Effector memory CD8-positive, alpha-beta T cell (primary cell): ENCODE measurements around the gene DIP2B.
A peak's percentile ranks its signal among the peaks of the same experiment; 100 is the strongest.
"Not testable (repeated sequence)": the region's sequence is repeated elsewhere in the genome, so short reads cannot be mapped to it uniquely, and the experiment has no call there.

Experiments used
- ATAC-seq: fragments of 150-1000 bp; cut with Tn5 transposase; replicated peaks from 2 replicates; pipeline ENCODE4 v1.10.0; 2021; ENCODE audit warnings: mild to moderate bottlenecking, moderate library complexity
- DNase-seq, 3 experiments: peaks; one replicate each; pipeline ENCODE4 v3.0.0; 2021
- H3K27ac Mint-ChIP-seq, 2 donors: one replicate each; pipeline ENCODE4 v1.8.0; 2022; ENCODE audit warnings: mild to moderate bottlenecking in 2 of 2, mixed read lengths in 2 of 2, moderate library complexity in 2 of 2
- H3K27me3 Mint-ChIP-seq, 2 donors: one replicate each; pipeline ENCODE4 v1.8.0; 2022; ENCODE audit warnings: mixed read lengths in 2 of 2
- H3K36me3 Mint-ChIP-seq: one replicate; pipeline ENCODE4 v1.8.0; 2022; ENCODE audit warnings: mild to moderate bottlenecking, moderate library complexity, mixed read lengths; ENCODE audit not compliant: insufficient read depth
- H3K4me1 Mint-ChIP-seq, 2 donors: one replicate each; pipeline ENCODE4 v1.8.0; 2022; ENCODE audit warnings: low read depth in 2 of 2, mixed read lengths in 2 of 2
- H3K4me3 Mint-ChIP-seq, 2 donors: one replicate each; pipeline ENCODE4 v1.8.0; 2022; ENCODE audit warnings: mild to moderate bottlenecking in 2 of 2, mixed read lengths in 2 of 2, moderate library complexity in 2 of 2
- H3K9me3 Mint-ChIP-seq, 2 donors: one replicate each; pipeline ENCODE4 v1.8.0; 2022; ENCODE audit warnings: mixed read lengths in 2 of 2

The DIP2B gene

DNA sequence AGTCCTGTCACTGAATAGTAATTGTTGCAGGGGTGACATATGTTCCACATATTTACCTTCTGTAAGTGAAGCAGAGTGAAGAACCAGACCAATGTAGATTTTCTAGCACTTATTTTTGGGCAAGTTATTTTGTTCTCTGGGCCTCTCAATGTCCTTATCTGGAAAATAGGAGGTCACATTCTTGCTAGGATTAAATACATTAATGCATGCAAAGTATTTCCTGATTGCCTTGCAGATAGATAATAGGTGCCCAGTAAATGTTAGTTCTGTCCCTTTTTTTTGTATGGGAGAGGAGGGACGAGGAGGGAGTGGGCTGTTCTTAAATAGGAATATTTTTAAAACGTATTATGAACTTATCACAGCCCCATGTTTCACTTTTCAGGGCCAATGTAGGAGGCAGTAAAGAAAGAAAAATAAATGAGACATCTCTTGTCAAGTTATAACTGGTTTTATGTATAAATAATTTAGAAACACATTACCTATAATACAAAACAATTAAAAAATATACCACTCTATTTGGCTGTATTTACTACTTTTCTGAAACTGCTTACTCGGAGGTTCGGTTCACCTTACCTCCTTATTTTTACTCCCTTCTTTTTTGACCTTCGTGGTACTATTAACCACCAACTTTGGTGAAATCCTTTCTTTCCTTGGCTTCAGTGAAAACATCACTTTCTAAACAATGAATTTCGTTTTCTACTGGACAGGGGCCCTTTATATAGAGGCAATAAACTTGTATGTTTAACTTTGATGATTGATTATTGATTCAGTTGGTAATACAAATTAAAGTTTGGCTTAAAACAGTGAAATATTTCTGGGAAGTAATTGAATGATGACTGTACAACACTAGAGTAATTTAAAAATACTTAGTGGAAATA, 41.9 kb downstream of the DIP2B start:
- Mint-ChIP-seq H3K27ac (no peak overlapping the region), H3K9me3 (no peaks in the 10 kb centered on the region), H3K27me3 (no peaks in the 10 kb centered on the region), H3K4me3 (no peak overlapping the region), H3K4me1 (peaks cover 2 to 7% of the 10 kb centered on the region in 2 donors), H3K36me3 (peaks cover 2% of the 10 kb centered on the region)
- ATAC-seq (no peak), DNase-seq (no peak)

DNA sequence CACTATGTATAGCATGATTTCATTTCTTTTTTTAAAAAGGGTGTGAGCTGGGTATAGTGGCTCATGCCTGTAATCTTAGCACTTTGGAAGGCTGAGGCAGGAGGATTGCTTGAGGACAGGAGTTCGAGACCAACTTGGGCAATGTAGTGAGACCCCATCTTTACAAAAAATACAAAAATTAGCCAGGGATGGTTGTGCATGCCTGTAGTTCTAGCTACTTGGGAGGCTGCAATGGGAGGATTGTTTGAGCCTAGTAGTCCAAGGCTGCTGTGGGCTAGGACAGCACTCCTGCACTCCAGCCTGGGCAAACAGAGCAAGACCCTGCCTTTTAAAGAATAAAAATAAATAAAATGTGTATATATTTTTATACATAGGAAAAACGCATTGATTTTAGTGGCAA, 43.0 kb downstream of the DIP2B start:
- peaks cover 2 to 7% of the 10 kb centered on the region in 2 donors for H3K4me1 Mint-ChIP-seq
- no peak for ATAC-seq
- H3K4me3 Mint-ChIP-seq, result no peak overlapping the region

DNA sequence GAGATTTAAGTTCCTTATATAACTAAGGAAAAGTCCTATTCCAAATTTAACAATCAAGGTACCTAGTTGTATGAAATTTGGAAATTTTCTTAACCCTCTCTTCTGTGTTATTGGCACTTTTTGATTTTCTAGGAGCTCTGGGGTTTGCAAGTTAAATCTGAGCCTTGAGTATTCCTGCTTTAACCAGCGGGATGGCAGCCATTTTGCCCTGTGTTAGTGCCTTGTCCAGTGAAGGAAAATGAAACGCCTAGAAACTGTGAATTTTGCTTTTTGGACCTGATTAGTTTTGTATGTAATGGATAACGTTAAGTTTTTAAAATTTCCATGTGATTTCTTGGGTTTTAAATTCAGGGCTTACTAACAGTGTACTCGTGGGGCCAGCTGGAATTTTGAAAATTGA, 45.1 kb downstream of the DIP2B start:
- no peak overlapping the region for H3K27ac Mint-ChIP-seq
- H3K27me3 Mint-ChIP-seq, result no peaks in the 10 kb centered on the region
- ATAC-seq, result no peak
- H3K9me3 Mint-ChIP-seq, result no peaks in the 10 kb centered on the region
- H3K4me1 Mint-ChIP-seq, result peaks cover 7 to 21% of the 10 kb centered on the region in 2 donors
- DNase-seq, result no peak
- peaks cover 2% of the 10 kb centered on the region for H3K36me3 Mint-ChIP-seq
- H3K4me3 Mint-ChIP-seq, result no peak overlapping the region

More for the DNA sequence above, 43.0 kb downstream of the DIP2B start:
- Mint-ChIP-seq H3K36me3 (peaks cover 2% of the 10 kb centered on the region), H3K9me3 (no peaks in the 10 kb centered on the region), H3K27ac (no peak overlapping the region), H3K27me3 (no peaks in the 10 kb centered on the region)
- no peak for DNase-seq

DNA sequence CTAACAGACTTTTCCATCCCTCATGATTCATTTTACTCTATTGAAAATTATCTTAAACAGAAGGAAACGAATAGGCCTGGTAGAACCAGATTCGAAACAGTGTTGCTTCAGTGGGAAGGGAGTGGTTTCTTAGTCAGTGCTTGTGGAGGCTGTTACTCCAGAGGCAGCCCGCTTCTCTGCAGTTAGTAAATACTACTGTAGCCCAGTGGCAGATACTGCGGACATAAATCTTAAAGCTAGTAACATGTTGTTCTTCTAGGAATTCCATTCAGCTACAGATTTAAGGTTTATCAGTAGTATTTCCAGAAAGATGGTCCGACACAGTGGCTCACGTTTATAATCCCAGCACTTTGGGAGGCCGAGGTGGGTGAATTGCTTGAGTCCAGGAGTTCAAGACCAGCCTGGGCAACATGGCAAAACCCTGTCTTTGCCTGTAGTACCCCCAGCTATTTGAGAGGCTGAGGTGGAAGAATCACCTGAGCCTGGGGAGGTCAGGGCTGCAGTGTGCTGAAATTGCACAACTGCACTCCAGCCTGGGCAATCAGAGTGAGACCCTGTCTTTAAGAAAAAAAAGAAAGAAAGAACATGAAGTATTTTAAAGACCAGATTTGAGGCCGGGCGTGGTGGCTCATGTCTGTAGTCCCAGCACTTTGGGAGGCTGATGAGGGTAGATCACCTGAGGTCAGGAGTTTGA, 45.9 kb downstream of the DIP2B start:
- Mint-ChIP-seq H3K4me3 (no peak overlapping the region), H3K36me3 (peaks cover 1% of the 10 kb centered on the region), H3K27me3 (no peaks in the 10 kb centered on the region), H3K9me3 (no peaks in the 10 kb centered on the region), H3K4me1 (peaks cover 12 to 28% of the 10 kb centered on the region in 2 donors), H3K27ac (no peak overlapping the region)
- ATAC-seq (no peak), DNase-seq (no peak)

DNA sequence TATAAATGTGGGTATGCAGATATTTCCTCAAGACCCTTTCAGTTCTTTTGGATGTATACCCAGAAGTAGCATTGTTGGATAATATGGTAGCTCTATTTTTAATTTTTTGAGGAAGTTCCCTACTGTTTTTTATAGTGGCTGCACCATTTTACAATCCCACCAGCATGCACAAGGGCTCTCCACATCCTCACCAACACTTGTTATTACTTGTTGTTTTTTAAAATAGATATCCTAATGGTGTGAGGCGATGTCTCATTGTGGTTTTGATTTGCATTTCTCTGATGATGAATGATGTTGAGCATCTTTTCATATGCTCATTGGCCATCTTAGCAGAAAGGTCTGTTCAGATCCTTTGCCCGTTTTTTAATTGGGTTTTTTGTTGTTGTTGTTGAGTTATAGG, 47.1 kb downstream of the DIP2B start:
- DNase-seq (no peak), ATAC-seq (no peak)
- H3K4me1 Mint-ChIP-seq, result peaks cover 12 to 32% of the 10 kb centered on the region in 2 donors
- no peak overlapping the region for H3K27ac Mint-ChIP-seq
- H3K36me3 Mint-ChIP-seq, result no peaks in the 10 kb centered on the region
- no peaks in the 10 kb centered on the region for H3K9me3 Mint-ChIP-seq
- H3K27me3 Mint-ChIP-seq, result no peaks in the 10 kb centered on the region
- H3K4me3 Mint-ChIP-seq, result no peak overlapping the region

DNA sequence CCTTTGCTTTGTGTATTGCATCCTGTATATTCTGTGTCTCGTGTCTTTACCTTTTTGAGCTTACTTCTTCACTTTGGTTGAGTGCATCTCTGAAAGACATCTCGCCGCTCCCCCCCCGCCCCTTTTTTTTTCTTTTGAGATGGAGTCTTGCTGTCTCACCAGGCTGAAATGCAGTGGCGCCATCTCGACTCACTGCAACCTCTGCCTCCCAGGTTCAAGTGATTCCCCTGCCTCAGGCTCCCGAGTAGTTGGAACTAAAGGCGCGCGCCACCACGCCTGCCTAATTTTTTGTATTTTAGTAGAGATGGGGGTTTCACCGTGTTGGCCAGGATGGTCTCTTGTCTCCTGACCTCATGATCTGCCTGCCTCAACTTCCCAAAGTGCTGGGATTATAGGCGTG, 49.9 kb downstream of the DIP2B start:
- H3K27ac Mint-ChIP-seq, result no peak overlapping the region
- ATAC-seq (no peak), DNase-seq (no peak)
- H3K27me3 Mint-ChIP-seq, result no peaks in the 10 kb centered on the region
- H3K36me3 Mint-ChIP-seq, result peaks cover 3% of the 10 kb centered on the region
- H3K4me3 Mint-ChIP-seq, result no peak overlapping the region
- no peaks in the 10 kb centered on the region for H3K9me3 Mint-ChIP-seq
- H3K4me1 Mint-ChIP-seq, result peaks cover 12 to 32% of the 10 kb centered on the region in 2 donors

DNA sequence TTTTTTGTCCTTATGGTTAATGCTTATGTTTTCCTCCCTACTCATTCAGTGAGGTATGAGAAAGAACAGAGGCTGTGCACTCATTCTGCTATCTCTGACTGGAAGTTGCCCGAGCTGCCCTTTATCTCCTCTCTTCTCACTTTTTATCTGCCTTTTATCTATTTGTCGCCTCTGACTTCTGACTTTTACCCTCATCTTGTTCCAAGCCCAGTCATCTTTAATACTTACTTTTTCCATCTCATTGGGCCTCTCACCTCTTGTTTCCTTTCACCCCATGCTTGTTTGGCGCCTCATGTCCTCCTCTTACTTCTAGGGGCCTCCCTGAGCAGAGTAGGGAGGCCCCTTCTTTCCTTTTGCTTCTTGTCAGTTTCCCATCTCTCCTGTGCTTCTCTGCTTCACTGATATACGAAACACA, 50.7 kb downstream of the DIP2B start:
- H3K27ac Mint-ChIP-seq, result peak overlapping the region in 1 of 2 donors; percentile 1
- ATAC-seq (no peak), DNase-seq (no peak)
- H3K27me3 Mint-ChIP-seq, result no peaks in the 10 kb centered on the region
- H3K9me3 Mint-ChIP-seq, result no peaks in the 10 kb centered on the region
- no peak overlapping the region for H3K4me3 Mint-ChIP-seq
- peaks cover 12 to 32% of the 10 kb centered on the region in 2 donors for H3K4me1 Mint-ChIP-seq
- peaks cover 3% of the 10 kb centered on the region for H3K36me3 Mint-ChIP-seq

DNA sequence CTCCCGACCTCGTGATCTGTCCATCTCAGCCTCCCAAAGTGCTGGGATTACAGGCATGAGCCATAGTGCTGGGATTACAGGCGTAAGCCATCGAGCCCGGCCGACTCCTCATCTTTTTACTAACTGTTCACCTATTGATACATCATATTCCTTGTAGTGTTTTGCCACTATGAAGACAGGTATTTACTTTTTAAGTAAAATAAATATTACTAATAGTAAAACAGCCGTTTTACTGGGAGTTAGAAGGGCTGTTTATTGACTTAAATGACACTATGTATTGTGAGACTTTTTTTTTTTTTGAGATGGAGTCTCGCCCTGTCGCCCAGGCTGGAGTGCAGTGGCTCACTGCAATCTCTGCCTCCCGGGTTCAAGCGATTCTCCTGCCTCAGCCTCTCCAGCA, 51.5 kb downstream of the DIP2B start:
- Mint-ChIP-seq H3K9me3 (no peaks in the 10 kb centered on the region), H3K27ac (no peak overlapping the region), H3K27me3 (no peaks in the 10 kb centered on the region), H3K4me3 (no peak overlapping the region), H3K4me1 (peaks cover 12 to 29% of the 10 kb centered on the region in 2 donors), H3K36me3 (peaks cover 3% of the 10 kb centered on the region)
- DNase-seq (no peak), ATAC-seq (no peak)

DNA sequence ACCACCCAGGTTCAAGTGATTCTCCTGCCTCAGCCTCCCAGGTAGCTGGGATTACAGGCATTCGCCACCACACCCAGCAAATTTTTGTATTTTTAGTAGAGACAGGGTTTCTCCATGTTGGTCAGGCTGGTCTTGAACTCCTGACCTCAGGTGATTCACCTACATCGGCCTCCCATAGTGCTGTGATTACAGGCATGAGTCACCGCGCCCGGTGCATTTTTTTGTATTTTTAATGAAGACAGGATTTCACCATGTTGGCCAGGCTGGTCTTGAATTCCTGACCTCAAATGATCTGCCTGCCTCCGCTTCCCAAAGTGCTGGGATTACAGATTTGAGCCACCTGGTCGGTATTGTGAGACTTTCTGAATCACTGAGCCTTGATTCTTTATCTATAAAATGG, 52.0 kb downstream of the DIP2B start:
- ATAC-seq, H3K27ac Mint-ChIP-seq, H3K9me3 Mint-ChIP-seq, H3K36me3 Mint-ChIP-seq, H3K4me3 Mint-ChIP-seq, DNase-seq, H3K27me3 Mint-ChIP-seq: not testable (repeated sequence)
- peaks cover 9 to 27% of the 10 kb centered on the region in 2 donors for H3K4me1 Mint-ChIP-seq

DNA sequence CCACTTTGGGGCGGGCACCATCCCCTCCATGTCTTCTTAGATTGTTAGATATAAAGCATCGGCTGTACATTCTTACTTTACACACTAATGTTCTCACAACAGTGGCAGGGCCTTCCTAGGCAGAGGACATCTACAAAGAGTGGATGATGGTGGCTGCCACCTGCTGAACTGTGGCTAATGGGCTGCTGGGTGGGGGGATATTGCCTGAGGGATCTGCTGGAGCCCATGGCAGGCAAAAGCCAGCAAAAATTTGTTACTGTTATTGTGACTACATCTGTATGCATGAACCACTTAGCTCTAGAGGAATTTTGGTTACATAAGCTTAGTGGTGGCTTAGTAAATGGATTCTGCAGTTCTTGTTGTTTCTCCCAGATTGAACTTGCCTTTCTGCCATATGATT, 52.6 kb downstream of the DIP2B start:
- H3K4me1 Mint-ChIP-seq, result peaks cover 9 to 31% of the 10 kb centered on the region in 2 donors
- no peak overlapping the region for H3K4me3 Mint-ChIP-seq

DNA sequence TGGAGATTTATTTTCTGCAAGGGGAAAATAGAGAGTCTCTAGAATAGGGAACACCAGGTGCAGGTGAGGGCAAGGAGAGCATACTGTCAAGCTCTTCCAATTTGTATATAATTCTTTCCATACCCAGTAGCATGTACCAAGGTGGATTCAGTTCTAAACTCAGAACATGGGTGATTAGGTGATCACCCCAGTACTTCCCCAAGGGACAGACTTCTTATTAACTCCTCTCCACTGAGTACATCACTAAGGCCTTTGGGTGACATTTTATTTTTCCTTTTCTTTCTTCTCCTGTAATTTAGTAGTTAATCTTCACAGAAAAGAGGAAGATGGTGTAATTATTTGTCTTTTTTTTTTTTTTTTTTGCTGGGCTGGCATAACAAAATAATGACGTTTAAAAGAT, 54.2 kb downstream of the DIP2B start:
- no peak overlapping the region for H3K4me3 Mint-ChIP-seq
- no peaks in the 10 kb centered on the region for H3K9me3 Mint-ChIP-seq
- peaks cover 7 to 27% of the 10 kb centered on the region in 2 donors for H3K4me1 Mint-ChIP-seq
- H3K27me3 Mint-ChIP-seq, result no peaks in the 10 kb centered on the region
- ATAC-seq (no peak), DNase-seq (no peak)
- H3K36me3 Mint-ChIP-seq, result peaks cover 3% of the 10 kb centered on the region
- H3K27ac Mint-ChIP-seq, result no peak overlapping the region

More for the DNA sequence above, 52.6 kb downstream of the DIP2B start:
- DNase-seq, result no peak
- H3K9me3 Mint-ChIP-seq, result no peaks in the 10 kb centered on the region
- H3K27ac Mint-ChIP-seq, result peak overlapping the region in 1 of 2 donors; percentile 11
- H3K27me3 Mint-ChIP-seq, result no peaks in the 10 kb centered on the region
- no peak for ATAC-seq
- peaks cover 3% of the 10 kb centered on the region for H3K36me3 Mint-ChIP-seq

DNA sequence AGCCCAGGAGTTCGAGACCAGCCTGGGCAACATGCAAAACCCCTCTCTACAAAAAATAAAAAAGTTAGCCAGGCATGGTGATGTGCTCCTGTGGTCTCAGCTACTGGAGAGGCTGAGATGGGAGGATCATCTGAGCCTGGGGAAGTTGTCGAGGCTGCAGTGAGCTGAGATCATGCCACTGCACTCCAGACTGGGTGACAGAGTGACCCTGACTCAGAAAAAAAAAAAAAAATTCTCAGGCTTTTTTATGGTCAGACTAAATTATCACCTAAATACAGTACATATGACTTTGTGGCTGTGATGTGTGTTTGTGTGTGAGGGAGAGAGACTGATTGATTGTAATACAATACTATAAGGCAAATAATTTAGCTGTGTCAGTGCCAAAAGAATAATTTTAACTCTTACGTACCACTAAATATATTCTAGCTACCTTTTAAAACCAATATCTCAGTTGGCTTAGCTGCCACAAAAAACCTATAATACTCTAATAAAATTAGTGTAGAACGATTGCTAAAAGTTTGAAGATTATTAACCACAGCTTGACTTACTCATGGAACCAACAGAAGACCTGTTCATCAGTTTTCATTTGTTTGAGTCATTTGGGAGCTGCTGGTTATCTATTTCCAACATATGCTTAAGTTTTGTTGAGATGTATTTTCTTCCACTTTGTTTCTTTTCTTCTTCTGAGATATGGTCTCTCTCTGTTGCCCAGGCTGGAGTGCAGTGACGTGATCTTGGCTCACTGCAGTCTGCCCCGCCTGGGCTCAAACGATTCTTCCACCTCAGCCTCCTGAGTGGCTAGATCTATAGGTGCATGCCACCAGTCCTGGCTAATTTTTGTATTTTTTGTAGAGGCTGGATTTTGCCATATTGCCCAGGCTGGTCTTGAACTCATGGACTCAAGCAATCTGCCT, 58.0 kb downstream of the DIP2B start:
- H3K4me1 Mint-ChIP-seq, result peaks cover 7 to 30% of the 10 kb centered on the region in 2 donors
- H3K4me3 Mint-ChIP-seq, result no peak overlapping the region
- H3K27ac Mint-ChIP-seq, result no peak overlapping the region
- no peak for ATAC-seq
- no peak for DNase-seq
- peaks cover under 1% of the 10 kb centered on the region for H3K36me3 Mint-ChIP-seq
- H3K27me3 Mint-ChIP-seq, result no peaks in the 10 kb centered on the region
- H3K9me3 Mint-ChIP-seq, result no peaks in the 10 kb centered on the region

DNA sequence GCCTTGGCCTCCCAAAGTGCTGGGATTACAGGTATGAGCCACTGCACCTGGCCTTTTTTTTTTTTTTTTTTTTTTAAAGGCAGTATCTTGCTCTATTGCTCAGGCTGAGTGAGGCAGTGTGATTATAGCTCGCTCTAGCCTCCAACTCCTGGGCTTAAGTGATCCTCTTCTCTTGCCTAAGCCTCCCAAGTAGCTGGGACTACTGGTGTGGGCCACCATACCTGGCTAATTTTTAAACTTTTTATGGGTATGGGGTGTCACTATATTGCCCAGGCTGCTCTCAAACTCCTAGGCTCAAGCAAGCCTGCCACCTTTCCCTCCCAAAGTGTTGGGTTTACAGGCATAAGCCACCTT, 58.6 kb downstream of the DIP2B start:
- H3K9me3 Mint-ChIP-seq, result no peaks in the 10 kb centered on the region
- H3K4me3 Mint-ChIP-seq, result no peak overlapping the region
- peak overlapping the region in 1 of 2 donors; percentile 49 for H3K27ac Mint-ChIP-seq
- DNase-seq (no peak), ATAC-seq (no peak)
- H3K36me3 Mint-ChIP-seq, result no peaks in the 10 kb centered on the region
- H3K4me1 Mint-ChIP-seq, result peaks cover 9 to 36% of the 10 kb centered on the region in 2 donors
- no peaks in the 10 kb centered on the region for H3K27me3 Mint-ChIP-seq
